T-helper 2 cell treated with Interferon-gamma antibody and Interleukin-4, amounts not matched to agents 100 ng/mL and 5 ng/mL, for 36 hours (primary cell): Measurements from ENCODE around the gene TWNK. TPM values are rescaled to one million over a fixed set of nuclear protein-coding genes. Genes with fewer than 3 reads are reported as not detected.

Source experiments
- intact Hi-C: fragments of 100-400 bp; cut with micrococcal nuclease; formaldehyde crosslinking; loops from one replicate; pipeline ENCODE4 v1.15.1; 2023
- total RNA-seq: library from RNA; stranded (reverse); gene quantifications from 2 replicates; pipeline ENCODE4 v1.2.3, GENCODE V29; 2022

Gene TWNK
- total RNA-seq, 1 donor from 2014 or later, result 15.3 TPM

DNA sequence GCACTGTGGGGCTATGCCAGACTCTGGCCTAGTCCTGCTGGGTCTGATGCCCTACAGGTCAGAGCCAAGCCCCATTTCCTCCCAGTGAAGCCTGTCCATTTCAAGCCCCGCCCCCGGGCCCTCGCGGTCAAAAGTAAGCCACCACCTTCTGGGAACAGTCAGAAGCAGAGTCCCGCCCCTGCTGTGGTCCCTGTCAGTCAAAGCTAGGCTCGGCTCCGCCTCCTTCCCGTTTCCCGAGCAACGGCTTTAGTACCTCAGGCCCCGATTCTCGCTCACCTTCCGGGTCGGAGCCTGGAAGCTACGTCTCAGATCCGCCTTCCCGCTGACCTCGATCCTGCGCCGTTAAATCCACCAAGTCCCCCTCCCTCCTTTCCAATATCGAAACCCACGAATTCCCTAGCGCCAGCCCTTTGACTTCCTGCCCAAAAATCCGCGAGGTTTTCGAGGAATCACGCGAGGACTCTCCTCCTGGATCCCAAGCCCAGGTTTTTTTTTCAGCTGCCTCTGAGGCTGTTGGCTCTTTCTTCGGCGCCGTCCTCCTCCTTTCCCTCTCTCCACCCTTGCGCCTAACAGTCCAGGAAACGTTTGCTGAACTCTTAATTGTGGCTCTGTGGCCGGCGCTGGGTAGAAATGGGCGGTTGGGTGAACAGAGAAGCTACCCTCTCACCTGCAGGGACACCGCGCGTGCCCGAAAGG is 55.5 kb downstream of the TWNK start:
- intact Hi-C loops, result loop anchor here (1.0 to 5.0 kb wide), 3 partner anchors 11 to 99 kb away; no protein-coding TSS in a partner anchor

DNA sequence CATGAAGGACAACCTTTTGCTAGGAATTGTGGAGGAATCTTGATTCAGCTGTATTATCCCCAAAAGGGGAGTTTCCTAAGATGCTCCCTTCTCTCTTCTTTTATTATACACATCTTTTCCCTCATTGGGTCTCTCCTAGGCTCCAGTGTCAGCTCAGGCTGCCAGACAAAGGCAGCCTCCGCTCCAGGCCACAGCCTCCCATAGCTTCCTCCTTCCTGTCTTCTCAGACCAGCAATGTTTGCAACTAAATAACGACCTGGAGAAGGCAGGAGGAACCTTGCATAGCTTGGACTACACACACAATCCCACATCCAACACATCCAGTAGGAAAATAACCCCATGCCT is 56.0 kb downstream of the TWNK start:
- intact Hi-C loops, result loop anchor here (5.0 kb wide), 1 partner anchor 99 kb away; no protein-coding TSS in a partner anchor

Other genes with a start within 250 kb of the TWNK start
- gene PAX2, start 242.0 kb upstream of the TWNK start, total RNA-seq, result not detected in 2 replicates
- gene SLF2, start 74.6 kb upstream of the TWNK start, total RNA-seq, result 41.3 TPM in 2 replicates
- gene SEMA4G, start 18.0 kb upstream of the TWNK start, total RNA-seq, result 0.45 and 1.0 TPM in 2 replicates
- 47.9 and 48.2 TPM in 2 replicates for gene MRPL43, start within 50 bp of the TWNK start, total RNA-seq
- 15.9 and 16.4 TPM in 2 replicates for gene LZTS2, start 12.3 kb downstream of the TWNK start, total RNA-seq
- gene PDZD7, start 43.6 kb downstream of the TWNK start, total RNA-seq, result 0.64 and 0.77 TPM in 2 replicates
- gene SFXN3, start 43.7 kb downstream of the TWNK start, total RNA-seq, result 27.8 and 29.2 TPM in 2 replicates
- 0.36 and 0.77 TPM in 2 replicates for gene KAZALD1, start 74.4 kb downstream of the TWNK start, total RNA-seq
- gene TLX1, start 143.8 kb downstream of the TWNK start, total RNA-seq, result not detected in 2 replicates
- gene LBX1, start 241.9 kb downstream of the TWNK start, total RNA-seq, result not detected in 2 replicates